ENCODE data around the gene CHSY3. TPM values are rescaled to one million over a fixed set of nuclear protein-coding genes. Genes with fewer than 3 reads are reported as not detected.

CHSY3 gene
- polyA plus RNA-seq, 5 donors = 5.2 to 7.7 (median 6.3) TPM

DNA sequence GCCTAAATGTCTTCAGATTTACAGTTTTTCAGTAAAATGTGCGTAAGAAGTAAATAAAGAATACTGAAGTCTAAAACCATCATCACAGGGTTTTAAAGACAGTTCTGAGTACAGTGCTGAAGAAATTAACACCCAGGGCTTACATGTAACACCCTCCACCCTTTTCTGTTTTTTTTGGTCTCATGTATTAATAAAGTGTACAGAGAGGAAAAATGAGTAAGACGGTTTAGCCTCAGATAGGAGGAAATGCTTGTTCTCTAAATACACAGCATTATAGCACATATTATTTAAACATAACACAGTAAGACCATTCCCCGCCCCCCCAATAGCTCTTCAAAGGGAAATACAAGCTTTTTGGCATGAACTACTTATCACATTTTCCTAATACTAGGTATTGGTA, 119.3 kb downstream of the CHSY3 start:
- no peak for DNase-seq

- no peak for DNase-seq
Measured at GRCh38 chr5:130024006-130024405, 119.7 kb downstream of the CHSY3 start.

GRCh38 chr5:130025511-130025910, 121.2 kb downstream of the CHSY3 start:
- DNase-seq = no peak

DNA sequence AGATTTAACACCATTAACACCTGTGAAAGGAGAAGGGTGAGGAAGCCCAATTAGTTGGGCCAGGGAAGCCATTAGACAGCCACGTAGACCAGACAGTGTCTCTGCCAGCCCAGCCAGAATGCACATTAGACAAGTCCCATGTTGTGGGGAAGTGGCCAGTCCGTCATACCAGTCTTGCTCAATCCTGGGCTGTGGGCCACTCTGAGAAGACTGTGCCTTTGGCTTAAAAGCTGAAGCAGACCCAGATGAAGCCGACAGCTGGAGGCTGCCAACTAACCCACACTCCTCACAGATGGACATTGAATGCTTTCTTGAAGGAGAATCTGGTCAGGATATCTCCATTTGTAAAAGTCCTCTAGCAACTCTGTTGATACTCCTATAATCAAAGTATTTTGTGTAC, 128.5 kb downstream of the CHSY3 start:
- no peak for DNase-seq

- DNase-seq = no peak
Measured at GRCh38 chr5:130034566-130035210, 130.4 kb downstream of the CHSY3 start.

GRCh38 chr5:130035388-130035787, 131.1 kb downstream of the CHSY3 start:
- DNase-seq = no peak

DNA sequence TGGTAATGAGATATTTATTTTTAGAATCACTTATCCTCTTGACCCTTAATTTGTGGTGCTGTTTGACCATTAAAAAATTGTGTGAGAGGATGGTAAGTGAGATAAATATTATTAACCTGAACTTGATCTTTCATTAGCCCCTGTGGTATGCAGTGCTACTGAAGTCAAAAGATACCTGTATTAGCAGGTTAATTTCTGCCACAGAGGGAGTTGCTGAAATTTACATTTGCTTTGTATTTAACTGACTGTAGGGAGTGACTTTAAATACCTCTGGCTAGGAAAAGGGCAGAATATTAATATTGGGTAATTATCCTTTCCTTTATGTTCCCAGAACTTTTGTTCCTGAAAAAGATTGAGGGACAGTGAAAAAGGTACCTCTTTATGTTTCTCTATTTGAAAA, 133.6 kb downstream of the CHSY3 start:
- no peak for DNase-seq

GRCh38 chr5:130043834-130044233, 139.6 kb downstream of the CHSY3 start:
- DNase-seq = no peak

- DNase-seq = no peak
Measured at GRCh38 chr5:130045334-130045733, 141.1 kb downstream of the CHSY3 start.

GRCh38 chr5:130050585-130050984, 146.3 kb downstream of the CHSY3 start:
- no peak for DNase-seq

- no peak for DNase-seq
Measured at GRCh38 chr5:130052752-130053151, 148.5 kb downstream of the CHSY3 start.

- no peak for DNase-seq
Measured at GRCh38 chr5:130055572-130055971, 151.3 kb downstream of the CHSY3 start.

DNA sequence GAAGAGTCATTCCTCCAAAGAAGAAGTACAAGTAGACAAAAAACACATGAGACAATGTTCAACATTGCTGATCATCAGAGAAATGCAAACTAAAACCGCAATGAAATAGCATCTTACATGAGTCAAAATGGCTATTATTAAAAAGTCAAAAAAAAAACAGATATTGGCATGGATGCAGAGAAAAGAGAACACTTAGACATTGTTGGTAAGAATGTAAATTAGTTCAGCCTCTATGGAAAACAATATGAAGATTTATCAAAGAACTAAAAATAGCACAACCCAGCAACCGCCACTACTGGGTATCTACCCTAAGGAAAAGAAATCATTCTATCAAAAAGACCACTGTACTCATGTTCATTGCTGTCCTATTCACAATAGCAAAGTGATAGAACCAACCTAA, 157.5 kb downstream of the CHSY3 start:
- DNase-seq = no peak

DNA sequence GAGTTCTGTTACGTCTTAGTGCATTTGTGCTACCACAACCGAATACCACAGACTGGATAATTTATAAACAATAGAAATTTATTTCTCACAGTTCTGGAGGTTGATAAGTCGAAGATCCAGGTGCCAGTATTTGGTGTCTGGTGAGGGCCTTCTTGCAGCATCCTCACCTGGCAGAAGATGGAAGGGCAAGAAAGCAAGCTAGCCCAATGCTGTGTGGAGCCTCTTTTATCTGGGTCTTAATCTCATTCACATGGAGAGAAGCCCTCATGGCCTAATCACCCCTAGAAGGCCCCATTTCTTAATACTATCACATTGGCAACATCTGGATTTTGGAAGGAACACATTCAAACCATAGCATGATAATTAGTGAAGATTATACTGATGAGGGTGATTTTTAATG, 159.3 kb downstream of the CHSY3 start:
- no peak for DNase-seq

GRCh38 chr5:130064484-130064883, 160.2 kb downstream of the CHSY3 start:
- no peak for DNase-seq

DNA sequence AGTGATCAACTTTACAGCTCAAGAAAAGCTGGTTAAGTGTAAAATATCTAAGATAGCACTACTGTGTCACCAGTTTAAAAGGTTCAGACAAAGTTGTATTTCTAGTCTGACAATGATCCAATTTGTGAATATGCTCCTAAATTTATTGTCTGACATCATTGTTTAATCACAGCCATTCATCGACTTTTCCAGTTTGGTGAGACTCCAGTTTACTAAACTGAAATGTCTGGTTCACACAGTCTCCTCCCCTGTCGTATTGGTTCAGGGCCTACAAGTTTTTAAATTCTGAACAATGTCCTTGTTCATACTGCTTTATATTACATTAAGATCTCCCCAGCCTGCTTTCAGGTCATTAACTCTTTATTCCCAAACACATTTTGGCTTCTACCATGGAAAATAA, 161.4 kb downstream of the CHSY3 start:
- DNase-seq = no peak

DNA sequence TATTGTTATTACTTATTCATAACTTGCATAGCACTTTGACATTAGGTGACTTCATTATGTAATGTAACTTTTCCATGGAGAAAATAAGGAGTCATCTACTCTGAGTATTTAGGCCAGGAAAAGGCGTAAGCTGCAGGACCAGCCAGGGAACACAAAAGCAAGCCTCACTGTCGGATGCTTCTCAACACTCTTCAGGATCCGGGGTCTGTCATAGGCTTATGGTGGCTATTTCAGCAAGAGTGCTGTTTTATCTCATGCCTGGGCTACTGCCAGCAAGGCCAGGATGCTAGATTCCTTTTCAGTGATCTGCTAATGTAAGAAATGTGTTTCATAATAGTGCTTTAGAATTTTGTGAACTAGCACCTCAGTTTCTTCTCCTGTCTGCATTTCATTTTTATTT, 162.4 kb downstream of the CHSY3 start:
- no peak for DNase-seq

DNA sequence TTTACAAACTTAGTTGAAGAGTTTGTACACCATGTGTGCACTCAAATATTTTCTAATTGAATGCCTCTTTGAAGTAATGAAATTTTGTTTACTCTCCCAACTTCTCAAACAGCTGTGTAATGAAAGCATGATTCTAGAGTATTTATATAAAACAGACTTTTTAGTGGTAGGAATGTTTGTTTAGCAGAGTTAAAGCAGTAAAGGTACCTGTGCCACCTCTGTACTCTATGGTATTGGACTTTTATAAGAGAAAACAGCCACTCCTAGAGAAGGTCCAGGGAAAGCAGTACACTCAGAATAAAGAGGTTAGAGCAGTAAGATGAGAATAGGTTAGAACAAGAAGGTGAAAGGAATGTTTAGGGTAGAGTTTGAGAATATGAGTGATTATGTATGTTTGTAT, 163.1 kb downstream of the CHSY3 start:
- DNase-seq = no peak

- DNase-seq = no peak
Measured at GRCh38 chr5:130068101-130068500, 163.8 kb downstream of the CHSY3 start.

- no peak for DNase-seq
Measured at GRCh38 chr5:130068988-130069387, 164.7 kb downstream of the CHSY3 start.

DNA sequence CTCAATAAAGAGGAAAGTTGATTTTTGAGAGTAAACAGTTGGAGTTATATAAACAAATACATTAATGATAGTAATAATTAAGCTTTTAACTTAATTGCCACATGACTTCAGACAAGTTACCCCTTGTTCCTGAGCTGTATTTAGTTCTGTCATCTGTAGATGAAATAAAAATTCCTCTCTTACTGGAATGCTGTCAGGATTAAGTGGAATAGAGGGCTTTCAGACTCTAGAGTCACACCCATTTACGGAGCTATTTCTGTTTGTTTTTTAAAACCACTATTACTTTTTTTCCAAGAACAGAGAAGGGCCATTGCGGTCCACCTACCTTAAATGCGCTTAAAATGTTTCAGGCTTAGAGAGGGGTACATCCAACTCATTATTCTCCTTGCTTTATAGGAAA, 170.6 kb downstream of the CHSY3 start:
- DNase-seq = no peak

DNA sequence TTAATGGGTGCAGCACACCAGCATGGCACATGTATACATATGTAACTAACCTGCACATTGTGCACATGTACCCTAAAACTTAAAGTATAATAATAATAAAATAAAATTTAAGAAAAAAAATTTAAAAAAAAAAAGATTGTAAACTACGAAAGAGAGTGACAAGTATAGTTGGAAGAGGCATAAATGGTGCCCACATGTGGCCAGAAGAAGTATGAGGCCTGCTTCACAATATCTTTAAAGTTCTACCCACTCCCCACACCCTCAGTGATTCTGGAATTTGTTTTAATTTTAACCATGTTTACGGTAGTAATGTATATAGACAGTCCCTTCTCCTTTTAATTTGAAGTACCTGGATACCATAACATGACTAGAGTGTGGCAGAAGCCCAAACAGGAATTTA, 172.7 kb downstream of the CHSY3 start:
- no peak for DNase-seq

DNA sequence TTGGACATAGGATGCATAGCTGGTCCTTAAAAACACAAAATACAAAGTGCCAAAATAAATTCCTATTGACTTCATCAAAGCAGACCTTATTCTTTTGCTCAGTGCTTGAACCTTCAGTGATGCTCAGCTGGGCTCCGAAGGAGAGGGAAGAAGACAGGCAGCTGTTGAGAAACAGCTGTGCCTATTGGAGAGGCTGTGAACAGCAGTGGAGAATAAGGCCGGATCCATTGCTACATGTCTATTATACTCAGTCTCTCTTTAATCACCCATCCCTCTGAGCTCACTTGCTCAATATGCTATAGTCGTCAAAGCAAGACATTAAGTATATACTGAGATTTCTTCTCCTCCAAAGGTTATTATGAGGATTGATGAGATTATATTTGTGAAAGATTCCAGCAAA, 174.4 kb downstream of the CHSY3 start:
- no peak for DNase-seq

- DNase-seq = no peak
Measured at GRCh38 chr5:130090569-130091270, 186.5 kb downstream of the CHSY3 start.

Measured in right lung (tissue), 5 donors.